ENCODE measurements around the gene PPY. TPM values are rescaled to one million over a fixed set of nuclear protein-coding genes. Genes with fewer than 3 reads are reported as not detected.

The PPY gene
- total RNA-seq: not detected

GRCh38 chr17:43942051-43942685 is at the start of gene PPY:
PPY (minus strand) TSS chr17:43942476; CDS start chr17:43941654, 822 bp downstream.
- H3K27ac Mint-ChIP-seq: no peak within 1 kb of the TSS
- DNase-seq: no peak
- CTCF ChIA-PET: interaction anchor here (0.8 to 2.3 kb wide), 3 partner anchors 13 to 146 kb away, joined by 3 to 6 read pairs (median 4); no protein-coding TSS in a partner anchor
- intact Hi-C loops (cut with micrococcal nuclease): loop anchor here (5.0 kb wide), 1 partner anchor 405 kb away; the partner anchor contains the start of gene GRN
- H3K4me1 Mint-ChIP-seq (ENCODE audit: low read depth): peaks cover 20% of the 10 kb centered on the region
- no peak within 1 kb of the TSS for H3K4me3 Mint-ChIP-seq
- no peaks in the 10 kb centered on the region for H3K9me3 Mint-ChIP-seq
- no peaks in the 10 kb centered on the region for H3K36me3 Mint-ChIP-seq (ENCODE audit: low read depth)
- peaks cover 2% of the 10 kb centered on the region for H3K27me3 Mint-ChIP-seq (ENCODE audit: low read depth)

- CTCF ChIA-PET: interaction anchor here (0.7 to 1.4 kb wide), 3 partner anchors 44 to 80 kb away, joined by 3 to 4 read pairs (median 3); no protein-coding TSS in a partner anchor
- H3K4me3 Mint-ChIP-seq: no peak overlapping the region
- H3K27ac Mint-ChIP-seq: no peak overlapping the region
- DNase-seq: no peak
- H3K9me3 Mint-ChIP-seq: no peaks in the 10 kb centered on the region
- peaks cover 20% of the 10 kb centered on the region for H3K27me3 Mint-ChIP-seq (ENCODE audit: low read depth)
- no peaks in the 10 kb centered on the region for H3K4me1 Mint-ChIP-seq (ENCODE audit: low read depth)
- intact Hi-C loops (cut with micrococcal nuclease): no loop called here
- no peaks in the 10 kb centered on the region for H3K36me3 Mint-ChIP-seq (ENCODE audit: low read depth)
Observed at GRCh38 chr17:43988301-43988700, 46.0 kb upstream of the PPY start.

DNA sequence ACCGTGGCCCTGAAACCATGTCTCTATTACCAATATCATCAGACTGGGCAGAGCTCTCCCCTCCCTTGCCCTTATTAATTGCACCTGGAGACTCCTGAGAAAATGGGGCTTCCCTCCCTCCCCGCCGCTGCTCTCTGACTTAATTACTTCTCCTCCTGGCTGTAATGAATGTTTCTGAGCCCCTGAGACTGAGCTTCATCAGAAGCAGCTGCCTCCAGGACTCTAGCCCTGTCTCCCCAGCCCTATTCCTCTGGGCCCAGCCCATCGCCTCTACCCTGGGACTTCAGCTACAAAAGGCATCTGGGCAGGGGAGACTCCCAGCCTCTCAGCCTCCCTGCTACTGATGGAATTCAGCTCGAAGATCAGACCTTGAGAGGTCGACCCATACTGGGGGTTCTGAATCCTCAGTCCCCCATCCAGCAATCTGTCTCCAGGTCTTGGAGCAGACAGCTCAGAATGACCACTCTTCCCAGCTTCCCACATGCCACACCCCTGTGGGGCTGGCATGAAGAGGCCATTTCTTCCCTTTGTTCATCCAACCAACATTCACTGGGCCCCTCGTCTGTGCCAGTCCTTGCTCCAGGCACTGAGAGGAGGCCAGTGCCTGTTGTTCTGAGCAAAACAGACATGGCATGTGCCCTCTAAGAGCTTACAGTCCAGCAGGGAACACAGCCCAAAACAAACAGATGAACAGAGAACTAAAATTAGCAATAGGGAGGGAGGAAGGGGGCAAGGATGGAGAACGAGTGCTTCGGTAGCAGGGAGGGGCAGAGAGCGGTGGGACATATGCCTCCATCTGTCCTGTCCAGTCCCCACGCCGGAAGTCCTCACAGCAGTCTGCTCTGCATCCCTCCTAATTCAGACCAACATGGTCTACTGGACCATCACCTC is 45.1 kb upstream of the PPY start:
- Mint-ChIP-seq H3K4me1 (ENCODE audit: low read depth) (no peaks in the 10 kb centered on the region), H3K9me3 (no peaks in the 10 kb centered on the region), H3K4me3 (no peak overlapping the region), H3K36me3 (ENCODE audit: low read depth) (no peaks in the 10 kb centered on the region), H3K27me3 (ENCODE audit: low read depth) (peaks cover 27% of the 10 kb centered on the region), H3K27ac (no peak overlapping the region)
- intact Hi-C loops (cut with micrococcal nuclease): no loop called here
- no peak for DNase-seq
- CTCF ChIA-PET: interaction anchor here (1.2 to 1.5 kb wide), 3 partner anchors 44 to 109 kb away, joined by 3 to 5 read pairs (median 3); no protein-coding TSS in a partner anchor

GRCh38 chr17:43986225-43986981 is 44.1 kb upstream of the PPY start:
- Mint-ChIP-seq H3K9me3 (no peaks in the 10 kb centered on the region), H3K27ac (no peak overlapping the region), H3K36me3 (ENCODE audit: low read depth) (no peaks in the 10 kb centered on the region), H3K4me3 (no peak overlapping the region), H3K4me1 (ENCODE audit: low read depth) (no peaks in the 10 kb centered on the region), H3K27me3 (ENCODE audit: low read depth) (peaks cover 34% of the 10 kb centered on the region)
- DNase-seq: no peak
- intact Hi-C loops (cut with micrococcal nuclease): no loop called here
- CTCF ChIA-PET: interaction anchor here (1.2 to 1.5 kb wide), 2 partner anchors 43 to 108 kb away, joined by 3 to 5 read pairs; no protein-coding TSS in a partner anchor

- intact Hi-C loops (cut with micrococcal nuclease): no loop called here
- Mint-ChIP-seq H3K4me3 (no peak overlapping the region), H3K4me1 (ENCODE audit: low read depth) (no peaks in the 10 kb centered on the region)
Observed at GRCh38 chr17:43984521-43984920, 42.2 kb upstream of the PPY start.

DNA sequence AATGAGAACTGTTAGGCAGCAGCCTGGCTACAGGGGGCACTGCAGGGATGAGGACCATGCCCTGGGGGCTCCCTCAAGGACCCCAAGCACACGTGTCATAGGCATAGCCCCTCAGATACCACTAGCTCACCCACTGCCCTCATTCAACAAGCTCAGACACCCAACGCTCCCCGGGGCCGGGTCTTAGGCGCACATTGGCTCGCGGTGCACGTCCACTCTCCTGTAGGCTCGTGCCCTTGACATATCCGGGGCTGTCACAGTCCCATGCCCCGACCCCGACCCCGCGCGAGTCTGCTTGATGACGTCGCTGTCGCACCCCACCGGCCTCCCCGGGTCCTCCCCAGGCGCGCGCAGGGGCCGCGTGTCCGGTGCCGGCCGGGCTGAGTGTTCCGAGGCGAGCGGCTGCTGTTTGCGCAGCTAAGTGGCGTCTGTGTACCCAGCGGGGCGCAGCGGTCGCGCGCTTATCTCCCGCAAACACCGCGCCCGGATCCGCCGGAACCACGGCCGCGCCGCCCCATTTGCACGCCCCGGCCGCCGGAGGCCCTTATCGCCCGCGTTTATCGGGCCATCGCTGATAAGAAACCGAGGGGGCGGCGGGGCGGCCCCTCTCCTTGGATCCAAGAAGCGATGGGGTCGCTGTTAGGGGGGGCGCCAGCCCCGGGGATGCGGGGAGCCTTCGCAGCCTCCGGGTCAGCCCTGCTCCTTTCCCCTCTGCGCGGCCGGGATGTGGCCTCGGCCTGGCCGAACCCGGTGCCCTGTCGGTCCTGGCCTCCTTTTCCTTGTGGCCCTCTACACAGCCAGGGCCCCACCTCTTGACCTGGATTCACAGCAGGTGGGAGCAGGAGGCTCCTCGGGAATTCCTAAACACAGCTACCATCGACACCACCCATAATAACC is 41.5 kb upstream of the PPY start:
- H3K27me3 Mint-ChIP-seq (ENCODE audit: low read depth): peaks cover 34% of the 10 kb centered on the region
- no peaks in the 10 kb centered on the region for H3K36me3 Mint-ChIP-seq (ENCODE audit: low read depth)
- no peak overlapping the region for H3K27ac Mint-ChIP-seq
- no peaks in the 10 kb centered on the region for H3K4me1 Mint-ChIP-seq (ENCODE audit: low read depth)
- CTCF ChIA-PET: interaction anchor here (0.6 to 1.9 kb wide), 7 partner anchors 9 to 184 kb away, joined by 3 to 7 read pairs (median 3); no protein-coding TSS in a partner anchor
- H3K4me3 Mint-ChIP-seq: peak overlapping the region; percentile 52
- peak; percentile 18 for DNase-seq
- no peaks in the 10 kb centered on the region for H3K9me3 Mint-ChIP-seq
- intact Hi-C loops (cut with micrococcal nuclease): no loop called here

More at GRCh38 chr17:43984521-43984920, 42.2 kb upstream of the PPY start:
- no peak overlapping the region for H3K27ac Mint-ChIP-seq
- CTCF ChIA-PET: interaction anchor here (0.6 kb wide), 1 partner anchor 43 kb away, joined by 3 read pairs; no protein-coding TSS in a partner anchor
- DNase-seq: no peak
- no peaks in the 10 kb centered on the region for H3K36me3 Mint-ChIP-seq (ENCODE audit: low read depth)
- no peaks in the 10 kb centered on the region for H3K9me3 Mint-ChIP-seq
- peaks cover 34% of the 10 kb centered on the region for H3K27me3 Mint-ChIP-seq (ENCODE audit: low read depth)

DNA sequence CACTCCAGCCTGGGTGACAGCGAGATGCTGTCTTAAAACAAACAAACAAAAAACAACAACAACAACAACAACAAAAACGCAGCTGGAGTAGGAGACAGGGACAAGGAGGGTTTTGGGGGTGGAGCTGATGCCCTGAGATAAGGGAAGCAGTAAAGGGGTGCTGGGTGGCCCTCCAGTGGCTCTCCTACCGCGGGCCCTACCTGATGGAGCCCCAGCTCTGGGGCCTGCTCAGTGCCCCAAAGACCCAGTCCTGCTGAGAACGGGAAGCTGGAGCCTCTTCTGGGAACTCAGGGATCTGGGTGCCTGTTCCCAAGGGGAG is 40.9 kb upstream of the PPY start:
- intact Hi-C loops (cut with micrococcal nuclease): no loop called here
- no peaks in the 10 kb centered on the region for H3K4me1 Mint-ChIP-seq (ENCODE audit: low read depth)
- peaks cover 34% of the 10 kb centered on the region for H3K27me3 Mint-ChIP-seq (ENCODE audit: low read depth)
- CTCF ChIA-PET: interaction anchor here (0.6 to 1.9 kb wide), 9 partner anchors 8 to 185 kb away, joined by 3 to 7 read pairs (median 3); no protein-coding TSS in a partner anchor
- no peak overlapping the region for H3K27ac Mint-ChIP-seq
- DNase-seq: no peak
- H3K36me3 Mint-ChIP-seq (ENCODE audit: low read depth): no peaks in the 10 kb centered on the region
- no peaks in the 10 kb centered on the region for H3K9me3 Mint-ChIP-seq
- peak overlapping the region; percentile 52 for H3K4me3 Mint-ChIP-seq

DNA sequence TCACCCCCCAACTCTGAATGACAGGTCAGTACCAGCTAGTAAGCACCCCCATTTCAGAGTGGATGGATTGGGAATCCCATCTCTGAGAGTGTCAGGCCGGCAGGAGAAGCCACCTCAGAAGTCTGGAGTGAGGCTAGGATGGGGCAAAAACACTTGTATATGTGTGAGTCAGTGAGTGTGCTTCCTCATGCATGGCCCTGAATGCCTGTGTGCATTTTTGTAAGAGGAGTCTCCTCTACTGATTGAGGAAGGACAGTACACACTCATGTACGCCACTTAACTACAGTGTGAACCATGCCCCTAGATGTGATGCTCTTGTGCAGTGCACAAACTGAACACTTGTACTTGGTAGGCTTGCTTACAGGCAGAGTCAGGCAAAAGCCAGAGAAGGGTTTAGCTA is 39.9 kb upstream of the PPY start:
- H3K27me3 Mint-ChIP-seq (ENCODE audit: low read depth): peaks cover 30% of the 10 kb centered on the region
- H3K4me3 Mint-ChIP-seq: no peak overlapping the region
- no peaks in the 10 kb centered on the region for H3K9me3 Mint-ChIP-seq
- intact Hi-C loops (cut with micrococcal nuclease): no loop called here
- H3K27ac Mint-ChIP-seq: no peak overlapping the region
- no peaks in the 10 kb centered on the region for H3K4me1 Mint-ChIP-seq (ENCODE audit: low read depth)
- CTCF ChIA-PET: interaction anchor here (0.6 to 1.9 kb wide), 6 partner anchors 10 to 426 kb away, joined by 3 to 7 read pairs (median 3); no protein-coding TSS in a partner anchor
- H3K36me3 Mint-ChIP-seq (ENCODE audit: low read depth): no peaks in the 10 kb centered on the region
- no peak for DNase-seq

GRCh38 chr17:43979671-43980070 is 37.4 kb upstream of the PPY start:
- H3K9me3 Mint-ChIP-seq: no peaks in the 10 kb centered on the region
- intact Hi-C loops (cut with micrococcal nuclease): no loop called here

DNA sequence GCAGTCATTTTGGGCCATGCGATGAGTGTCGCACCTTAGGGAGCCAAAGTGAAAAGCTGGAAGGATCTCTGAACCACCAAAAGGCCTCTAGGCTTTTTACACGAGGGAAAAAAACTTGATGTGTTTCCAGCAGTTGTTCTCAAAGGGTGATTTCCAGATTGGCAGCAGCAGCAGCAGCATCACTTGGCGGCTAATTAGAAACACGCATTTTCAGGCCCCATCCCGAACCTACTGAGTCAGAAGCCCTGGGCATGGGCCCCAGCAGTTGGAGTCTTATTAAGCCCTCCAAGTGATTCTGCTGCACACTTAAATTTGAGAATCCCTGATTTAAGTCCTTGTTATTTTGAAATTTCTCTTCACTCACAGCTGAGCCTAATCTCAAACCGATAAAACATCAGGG is 36.7 kb upstream of the PPY start:
- CTCF ChIA-PET: interaction anchor here (1.0 kb wide), 1 partner anchor 62 kb away, joined by 3 read pairs; no protein-coding TSS in a partner anchor
- H3K9me3 Mint-ChIP-seq: no peaks in the 10 kb centered on the region
- intact Hi-C loops (cut with micrococcal nuclease): no loop called here
- no peak for DNase-seq
- peaks cover 18% of the 10 kb centered on the region for H3K27me3 Mint-ChIP-seq (ENCODE audit: low read depth)
- H3K27ac Mint-ChIP-seq: no peak overlapping the region
- H3K4me1 Mint-ChIP-seq (ENCODE audit: low read depth): no peaks in the 10 kb centered on the region
- no peaks in the 10 kb centered on the region for H3K36me3 Mint-ChIP-seq (ENCODE audit: low read depth)
- H3K4me3 Mint-ChIP-seq: no peak overlapping the region

More at GRCh38 chr17:43979671-43980070, 37.4 kb upstream of the PPY start:
- Mint-ChIP-seq H3K36me3 (ENCODE audit: low read depth) (no peaks in the 10 kb centered on the region), H3K4me1 (ENCODE audit: low read depth) (no peaks in the 10 kb centered on the region), H3K27me3 (ENCODE audit: low read depth) (peaks cover 21% of the 10 kb centered on the region), H3K27ac (no peak overlapping the region), H3K4me3 (no peak overlapping the region)
- DNase-seq: no peak
- CTCF ChIA-PET: interaction anchor here (1.0 kb wide), 2 partner anchors 15 to 63 kb away, joined by 3 to 7 read pairs; no protein-coding TSS in a partner anchor

DNA sequence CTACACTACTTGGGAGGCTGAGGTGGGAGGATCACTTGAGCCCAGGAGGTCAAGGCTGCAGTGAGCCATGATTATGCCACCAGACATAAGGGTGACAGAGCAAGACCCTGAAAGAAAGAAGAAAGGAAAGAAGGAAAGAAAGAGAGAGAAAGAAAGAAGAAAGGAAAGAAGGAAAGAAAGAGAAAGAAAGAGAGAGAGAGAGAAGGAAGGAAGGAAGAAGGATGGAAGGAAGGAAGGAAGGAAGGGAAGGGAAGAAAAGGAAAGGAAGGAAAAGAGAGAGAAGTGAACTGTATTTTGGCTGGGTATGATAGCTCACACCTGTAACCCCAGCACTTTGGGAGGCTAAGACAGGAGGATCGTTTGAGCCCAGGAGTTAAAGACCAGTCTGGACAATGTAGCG is 35.8 kb upstream of the PPY start:
- Mint-ChIP-seq H3K9me3 (no peaks in the 10 kb centered on the region), H3K36me3 (ENCODE audit: low read depth) (no peaks in the 10 kb centered on the region), H3K27ac (no peak overlapping the region), H3K27me3 (ENCODE audit: low read depth) (peaks cover 15% of the 10 kb centered on the region), H3K4me3 (no peak overlapping the region), H3K4me1 (ENCODE audit: low read depth) (no peaks in the 10 kb centered on the region)
- intact Hi-C loops (cut with micrococcal nuclease): no loop called here
- CTCF ChIA-PET: no interaction called here
- no peak for DNase-seq

Data from activated naive CD4-positive, alpha-beta T cell treated with anti-CD3 and anti-CD28 coated beads for 36 hours (primary cell).